Superior temporal gyrus (tissue), 1 donor: ENCODE data around the gene RREB1.

Experiments used
- DNase-seq: peaks from one replicate; pipeline ENCODE4 v3.0.0-alpha.2; 2016; ENCODE audit errors: extremely low spot score

Gene RREB1

GRCh38 chr6:7164536-7165001, 56.8 kb downstream of the RREB1 start:
- DNase-seq = no peak

DNA sequence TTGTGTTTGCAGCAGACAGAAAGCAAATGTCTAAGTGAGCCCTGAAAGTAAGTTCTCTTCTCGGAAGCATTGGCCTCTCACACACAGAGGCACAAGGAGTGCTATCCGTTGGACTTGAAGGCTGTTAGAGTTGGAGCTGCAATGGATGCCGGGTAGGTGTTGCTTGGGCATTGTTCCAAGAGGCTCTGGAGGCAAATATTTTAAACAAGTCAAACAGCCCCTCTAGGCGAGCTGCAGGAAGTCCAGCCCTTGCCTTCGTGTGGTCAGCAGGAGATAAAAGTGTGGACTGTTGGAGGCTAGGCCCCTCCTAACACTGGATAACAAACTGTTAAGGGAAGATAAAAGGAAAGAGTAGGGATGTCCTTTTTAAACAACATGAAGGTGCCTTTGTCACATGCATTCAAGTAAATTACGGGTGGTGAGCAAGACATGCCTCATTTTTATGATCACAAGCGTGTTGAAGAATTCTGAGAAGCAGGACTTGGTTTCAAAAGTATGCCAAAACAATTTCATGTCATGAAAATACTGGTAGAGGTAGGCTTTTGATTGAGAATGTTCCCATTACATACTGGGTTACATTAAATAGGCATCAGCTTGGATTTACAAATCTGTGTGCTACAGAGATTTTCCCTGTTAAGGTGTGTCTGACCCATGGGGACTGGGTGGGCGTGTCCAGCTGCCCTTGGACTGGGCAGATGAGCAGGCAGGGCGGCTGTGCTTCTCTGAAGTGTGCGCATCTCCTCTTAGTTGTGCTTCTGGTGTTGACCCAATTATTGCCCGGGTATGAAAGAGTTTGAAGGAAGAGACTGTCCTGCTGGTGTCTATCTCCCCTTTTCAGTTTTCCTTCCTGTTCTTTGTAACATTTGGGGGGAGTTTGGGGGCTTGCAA, 57.5 kb downstream of the RREB1 start:
- DNase-seq = no peak

- DNase-seq = no peak
These were observed 58.1 kb downstream of the RREB1 start for GRCh38 chr6:7165890-7166267.

DNA sequence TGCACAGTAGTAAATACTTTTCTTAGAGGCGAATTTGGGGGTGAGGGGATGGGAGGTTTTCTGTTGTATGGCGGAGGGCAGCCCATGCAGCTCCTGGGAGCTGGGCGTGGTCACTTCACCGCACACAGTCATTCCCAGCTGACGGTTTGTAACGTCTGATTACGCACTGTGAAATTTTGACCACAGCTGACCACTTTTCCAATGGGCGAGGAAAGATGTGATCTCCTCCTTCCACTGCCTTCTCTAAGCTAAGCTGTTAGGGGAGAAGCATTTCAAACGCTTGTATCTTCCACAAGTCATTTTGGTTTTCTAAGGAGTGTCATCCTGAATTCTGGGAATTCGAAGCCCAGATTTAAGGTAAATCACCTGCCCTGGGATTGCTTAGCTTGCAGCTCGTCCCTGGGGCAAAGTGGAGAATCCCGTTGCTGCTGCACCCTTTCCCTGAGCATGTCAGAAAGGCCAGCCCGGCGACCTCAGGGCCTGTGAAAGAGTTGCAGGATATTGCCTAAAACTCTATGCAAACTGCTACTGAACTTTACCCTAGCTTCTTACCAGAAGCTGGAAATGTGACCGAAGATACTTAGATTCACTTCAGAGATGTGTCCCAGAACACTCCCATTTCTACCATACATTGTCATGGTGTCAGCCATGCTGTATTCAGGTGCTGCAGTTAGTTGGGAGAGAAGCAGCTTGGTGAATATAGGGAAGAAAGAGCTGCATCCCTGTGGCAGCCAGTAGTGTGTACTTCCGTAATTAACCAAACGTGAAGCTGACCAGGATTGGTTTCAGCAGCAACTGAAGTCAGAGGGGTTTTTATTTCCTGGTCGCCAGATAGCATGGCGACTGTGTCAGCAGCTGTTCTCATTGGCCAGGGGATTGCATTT, 58.9 kb downstream of the RREB1 start:
- DNase-seq = no peak

DNA sequence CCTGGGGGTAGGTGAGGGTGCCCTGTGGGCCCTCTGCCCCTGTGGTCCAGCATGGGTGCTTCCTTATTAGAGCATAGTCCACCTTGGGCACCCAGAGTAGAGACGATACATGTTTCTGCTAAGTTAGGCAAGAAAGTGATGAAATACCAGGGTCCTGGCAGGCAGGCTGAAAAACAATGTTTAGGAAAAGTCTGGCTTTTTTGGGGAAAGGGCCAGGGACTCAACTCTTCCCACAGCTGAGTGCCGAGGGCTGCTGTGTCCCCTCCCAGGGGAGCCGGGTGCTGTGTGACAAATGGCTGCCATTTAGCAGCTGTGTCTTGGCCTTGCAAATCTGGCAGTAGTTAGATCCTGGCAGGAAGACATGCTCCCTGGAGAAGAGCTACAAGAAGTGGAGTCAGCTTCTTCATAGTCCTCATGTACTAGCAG, 61.5 kb downstream of the RREB1 start:
- no peak for DNase-seq

DNA sequence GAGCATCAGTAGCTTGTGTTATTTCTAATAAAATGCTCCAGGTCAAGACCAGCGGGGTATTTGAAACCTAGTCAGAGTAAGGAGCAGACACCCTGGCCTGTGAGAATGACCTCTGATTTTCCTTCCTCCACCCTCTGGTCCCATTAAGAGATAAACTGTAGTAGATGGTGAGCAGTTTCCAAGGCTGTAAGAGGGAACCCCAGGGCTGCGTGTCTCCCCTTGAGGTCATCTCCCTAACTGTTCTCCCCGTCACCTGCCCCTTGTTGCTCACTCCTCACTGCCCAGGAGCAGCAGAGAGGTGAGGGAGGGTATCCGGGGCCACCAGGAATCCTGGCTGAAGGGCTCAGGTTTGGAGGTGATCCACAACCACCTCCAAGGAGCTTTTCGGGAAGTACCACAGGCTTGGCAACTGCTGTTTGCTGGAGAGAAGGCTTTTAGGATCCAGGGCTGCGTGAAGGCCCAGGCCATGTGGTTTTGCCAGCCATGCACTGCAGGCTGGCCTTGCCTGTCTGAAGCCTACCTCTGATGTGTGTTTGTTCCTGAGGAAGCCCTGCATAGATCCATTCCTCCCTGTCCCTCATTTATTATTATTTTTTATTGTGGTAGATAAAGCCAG, 62.5 kb downstream of the RREB1 start:
- no peak for DNase-seq

DNA sequence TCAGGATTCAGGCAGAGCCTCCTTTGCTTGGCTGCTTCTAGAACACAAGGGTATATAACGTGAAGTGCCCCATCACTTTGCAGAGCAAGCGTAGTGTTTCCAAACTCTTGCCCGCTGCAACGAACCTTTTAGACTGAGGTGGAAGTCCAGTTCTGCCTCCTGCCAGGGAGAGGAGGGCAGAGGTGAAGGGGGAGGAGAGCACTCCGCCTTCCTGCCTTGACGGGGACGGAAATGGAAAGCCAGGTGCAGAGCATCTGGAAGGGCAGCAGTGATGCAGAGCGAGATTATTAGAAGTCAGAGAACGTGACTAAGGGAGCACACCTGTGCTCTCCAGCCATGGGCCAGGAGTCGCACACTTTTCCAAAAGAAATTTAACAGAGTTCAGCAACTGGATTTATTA, 63.4 kb downstream of the RREB1 start:
- DNase-seq = no peak

DNA sequence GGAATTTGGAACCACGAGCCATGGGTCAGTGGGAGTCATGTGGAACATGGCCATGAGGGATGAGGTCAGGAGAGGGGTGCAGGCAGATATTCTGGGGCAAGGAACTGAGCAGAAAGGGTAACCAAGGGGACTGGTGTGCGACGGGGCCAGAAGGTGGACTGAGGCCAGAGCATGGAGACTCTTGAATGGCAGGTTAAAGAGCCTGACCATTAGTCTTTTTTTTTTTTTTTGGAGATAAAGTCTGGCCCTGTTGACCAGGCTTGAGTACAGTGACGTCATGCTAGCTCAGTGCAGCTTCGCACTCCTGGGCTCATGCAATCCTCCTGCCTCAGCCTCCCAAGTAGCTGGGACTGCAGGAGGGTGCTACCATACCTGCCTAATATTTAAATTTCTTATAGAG, 64.0 kb downstream of the RREB1 start:
- DNase-seq = no peak

DNA sequence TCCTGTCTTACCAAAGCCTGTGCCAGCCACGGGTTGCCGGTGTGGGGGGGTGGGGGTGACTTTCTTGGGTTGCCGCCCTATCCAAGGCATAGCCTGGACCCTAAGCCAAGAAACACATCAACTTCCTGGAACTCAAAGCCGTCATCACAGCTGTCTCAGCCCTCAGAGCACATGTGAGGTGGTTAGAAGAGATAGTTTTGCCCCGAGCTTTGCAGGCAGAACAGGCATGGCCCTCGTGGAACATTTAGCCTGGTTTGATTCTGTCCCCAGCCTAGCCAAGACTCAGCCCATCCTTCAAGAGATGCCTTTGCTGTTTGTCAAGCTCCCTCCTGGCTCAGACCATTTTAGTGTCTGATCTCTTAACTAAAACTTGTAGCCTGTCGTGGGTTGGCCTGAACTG, 64.9 kb downstream of the RREB1 start:
- no peak for DNase-seq

DNA sequence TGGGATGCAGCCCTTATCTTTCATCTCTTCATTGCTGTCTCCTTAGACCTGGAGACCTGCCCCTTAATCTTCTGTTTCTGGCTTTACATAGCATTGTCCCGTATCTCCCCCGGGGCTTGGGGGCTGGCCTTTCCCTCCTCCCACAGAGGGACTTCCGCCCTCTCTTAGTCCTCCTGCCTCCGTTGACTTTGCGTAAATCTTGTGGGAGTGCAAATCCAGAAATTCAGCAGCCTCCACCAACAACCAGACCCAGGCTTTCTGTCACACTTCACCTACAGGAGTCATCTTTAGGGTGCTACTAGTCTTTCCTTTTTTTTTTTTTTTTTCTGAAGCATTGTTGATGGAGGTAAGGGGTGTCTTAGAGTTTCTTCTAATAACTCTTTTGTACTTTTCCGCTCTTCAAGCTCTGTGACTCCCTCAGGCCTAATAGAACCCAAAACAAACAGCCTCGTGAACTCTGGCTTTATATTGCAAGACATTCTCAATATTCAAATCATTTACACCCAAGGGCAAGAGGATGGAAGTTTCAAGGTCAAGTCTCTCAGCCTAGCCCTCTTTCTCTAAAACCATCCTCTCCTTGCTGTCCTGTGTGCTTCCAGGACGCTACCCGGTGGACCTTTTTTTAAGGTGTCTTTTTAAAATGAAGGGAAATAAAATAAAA, 66.2 kb downstream of the RREB1 start:
- DNase-seq = no peak

GRCh38 chr6:7175462-7175861, 67.7 kb downstream of the RREB1 start:
- no peak for DNase-seq

GRCh38 chr6:7176208-7176607, 68.4 kb downstream of the RREB1 start:
- no peak for DNase-seq

DNA sequence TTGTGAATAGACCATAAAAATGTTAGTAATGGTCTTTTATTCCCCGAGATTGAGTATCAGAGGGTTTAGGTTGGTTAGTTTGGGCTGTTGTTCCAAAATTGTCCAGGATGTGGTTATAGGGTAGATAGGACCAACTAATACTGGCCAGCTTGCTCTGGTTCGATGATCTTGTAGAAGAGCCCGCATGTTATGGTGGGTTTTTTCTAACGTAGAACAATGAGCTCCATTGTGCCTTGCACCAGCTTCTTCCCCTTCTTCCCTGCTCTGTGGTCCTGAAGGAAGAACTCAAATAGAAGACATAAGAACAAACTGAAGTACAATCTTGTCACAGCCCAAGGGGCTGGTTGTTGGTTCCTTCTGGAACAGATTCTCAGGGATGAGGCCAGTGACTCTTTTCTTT, 70.5 kb downstream of the RREB1 start:
- DNase-seq = no peak

GRCh38 chr6:7180751-7181150, 73.0 kb downstream of the RREB1 start:
- DNase-seq = no peak

- no peak for DNase-seq
These were observed 75.9 kb downstream of the RREB1 start for GRCh38 chr6:7183707-7184106.

DNA sequence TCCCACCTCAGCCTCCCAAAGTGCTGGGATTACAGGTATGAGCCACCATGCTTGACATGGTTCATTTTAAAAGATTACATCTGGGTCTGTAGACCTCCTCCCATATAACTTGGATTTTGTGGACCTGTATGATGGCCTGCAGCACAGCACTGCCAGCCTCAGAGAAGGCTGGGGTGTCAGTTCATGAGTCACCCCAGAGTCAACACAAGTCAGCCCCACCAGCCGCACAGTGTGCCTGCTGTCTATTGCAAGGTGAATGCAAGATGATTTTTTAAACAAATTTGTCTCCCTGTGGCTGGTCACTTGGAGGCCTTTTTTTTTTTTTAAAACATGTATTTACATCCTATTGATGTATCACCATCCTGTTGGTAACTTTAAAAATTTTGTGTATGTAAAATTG, 76.7 kb downstream of the RREB1 start:
- no peak for DNase-seq

GRCh38 chr6:7185561-7185960, 77.8 kb downstream of the RREB1 start:
- no peak for DNase-seq

DNA sequence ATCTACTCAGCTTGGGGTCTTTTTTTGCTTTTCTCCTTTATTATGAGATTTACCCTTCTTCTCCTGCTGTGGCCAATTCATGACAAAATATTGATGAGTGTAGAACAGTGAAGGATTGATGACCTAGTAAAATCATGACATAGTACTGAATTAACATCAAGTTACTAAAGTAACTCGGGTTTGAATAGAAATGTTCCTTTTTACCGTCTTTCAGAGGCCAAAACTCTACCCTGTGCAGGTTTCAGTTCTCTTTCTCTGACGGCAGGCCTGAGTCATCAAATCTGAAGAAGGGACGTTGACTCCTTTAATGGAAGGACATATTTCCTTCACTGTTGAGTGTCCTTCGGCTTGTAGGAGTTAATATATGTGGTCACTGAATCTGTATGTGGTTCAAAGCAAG, 80.7 kb downstream of the RREB1 start:
- no peak for DNase-seq

GRCh38 chr6:7189101-7189758, 81.5 kb downstream of the RREB1 start:
- DNase-seq = no peak

- DNase-seq = no peak
These were observed 83.0 kb downstream of the RREB1 start for GRCh38 chr6:7190791-7191190.

- DNase-seq = no peak
These were observed 85.4 kb downstream of the RREB1 start for GRCh38 chr6:7193122-7193521.
